Activated B cell treated with CpG ODN at 0.5 μM for 24 hours (primary cell): ENCODE results near the gene SLC29A3. TPM values are rescaled to one million over a fixed set of nuclear protein-coding genes. Genes with fewer than 3 reads are reported as not detected.

Experiments
- ATAC-seq: fragments of 200-7000 bp; cut with Tn5 transposase; one replicate; pipeline ENCODE4 v1.10.0; 2021; ENCODE audit warnings: low read depth, mild to moderate bottlenecking, moderate library complexity
- CTCF ChIA-PET: fragments of 350-600 bp; sonication (Branson Sonifier 250); formaldehyde crosslinking; loops from one replicate; lab custom pipeline; 2021; ENCODE audit warnings: antibody characterized with exemption; lab: Charles Lee
- POLR2A ChIA-PET: fragments of 350-600 bp; sonication (Branson Sonifier 250); formaldehyde crosslinking; loops from one replicate; lab custom pipeline; 2021; ENCODE audit warnings: antibody characterized with exemption; lab: Charles Lee
- DNase-seq: peaks from one replicate; pipeline ENCODE4 v3.0.0; 2022
- H3K27ac Mint-ChIP-seq: one replicate; pipeline ENCODE4 v1.8.0; 2020; ENCODE audit warnings: mixed read lengths
- H3K27me3 Mint-ChIP-seq: one replicate; pipeline ENCODE4 v1.8.0; 2021; ENCODE audit warnings: mixed read lengths
- H3K36me3 Mint-ChIP-seq: one replicate; pipeline ENCODE4 v1.8.0; 2021; ENCODE audit warnings: low read depth, mixed read lengths
- H3K4me1 Mint-ChIP-seq: one replicate; pipeline ENCODE4 v1.8.0; 2021; ENCODE audit warnings: mixed read lengths
- H3K4me3 Mint-ChIP-seq: one replicate; pipeline ENCODE4 v1.8.0; 2020; ENCODE audit warnings: mild to moderate bottlenecking, mixed read lengths
- H3K9me3 Mint-ChIP-seq: one replicate; pipeline ENCODE4 v1.8.0; 2020; ENCODE audit warnings: mixed read lengths
- CTCF ChIP-seq: fragments of 200-600 bp; IDR thresholded peaks from one replicate; pipeline ENCODE4 v1.8.0; 2022; ENCODE audit warnings: antibody characterized with exemption, mild to moderate bottlenecking
- intact Hi-C: fragments of 100-400 bp; cut with micrococcal nuclease; formaldehyde crosslinking; loops from one replicate; pipeline ENCODE4 v1.15.1; 2024
- total RNA-seq: library from RNA; stranded (reverse); gene quantifications from 2 replicates; pipeline ENCODE4 v1.2.3, GENCODE V29; 2022

The SLC29A3 gene
- total RNA-seq, 1 donor from 2014 or later = 4.3 TPM

GRCh38 chr10:71297343-71297742 lies 21.7 kb upstream of the SLC29A3 start:
- Mint-ChIP-seq H3K9me3 (no peaks in the 10 kb centered on the region), H3K4me3 (no peak overlapping the region), H3K27me3 (peaks cover 12% of the 10 kb centered on the region), H3K4me1 (peaks cover 4% of the 10 kb centered on the region), H3K27ac (no peak overlapping the region), H3K36me3 (no peaks in the 10 kb centered on the region)
- POLR2A ChIA-PET = no interaction called here
- ATAC-seq (no peak), DNase-seq (no peak)
- no peak for TF ChIP-seq CTCF
- CTCF ChIA-PET = no interaction called here
- intact Hi-C loops = no loop called here

- intact Hi-C loops = no loop called here
- TF ChIP-seq CTCF = no peak
- ATAC-seq (no peak), DNase-seq (no peak)
- Mint-ChIP-seq H3K9me3 (no peaks in the 10 kb centered on the region), H3K4me3 (no peak overlapping the region), H3K4me1 (peaks cover 4% of the 10 kb centered on the region), H3K27me3 (peaks cover 12% of the 10 kb centered on the region), H3K36me3 (no peaks in the 10 kb centered on the region), H3K27ac (no peak overlapping the region)
- CTCF ChIA-PET = no interaction called here
- POLR2A ChIA-PET = no interaction called here
These were observed 19.8 kb upstream of the SLC29A3 start for GRCh38 chr10:71299071-71299785.

GRCh38 chr10:71300555-71301370 lies 18.3 kb upstream of the SLC29A3 start:
- TF ChIP-seq CTCF = no peak
- ChIA-PET CTCF (no interaction called here), POLR2A (no interaction called here)
- Mint-ChIP-seq H3K9me3 (no peaks in the 10 kb centered on the region), H3K4me3 (no peak overlapping the region), H3K27me3 (peaks cover 8% of the 10 kb centered on the region), H3K27ac (no peak overlapping the region), H3K4me1 (peaks cover 4% of the 10 kb centered on the region), H3K36me3 (no peaks in the 10 kb centered on the region)
- no peak for DNase-seq
- intact Hi-C loops = no loop called here
- no peak for ATAC-seq

GRCh38 chr10:71301371-71301916 lies 17.6 kb upstream of the SLC29A3 start:
- Mint-ChIP-seq H3K9me3 (no peaks in the 10 kb centered on the region), H3K4me3 (no peak overlapping the region), H3K4me1 (peaks cover 4% of the 10 kb centered on the region), H3K36me3 (no peaks in the 10 kb centered on the region), H3K27ac (no peak overlapping the region), H3K27me3 (peaks cover 4% of the 10 kb centered on the region)
- intact Hi-C loops = no loop called here
- ChIA-PET CTCF (interaction anchor here (1.0 to 2.3 kb wide), 2 partner anchors 16 to 132 kb away, joined by 3 to 4 read pairs; no protein-coding TSS in a partner anchor), POLR2A (interaction anchor here (0.6 kb wide), 1 partner anchor 292 kb away, joined by 4 read pairs; no protein-coding TSS in a partner anchor)
- DNase-seq (no peak), ATAC-seq (no peak)
- TF ChIP-seq CTCF = no peak

DNA sequence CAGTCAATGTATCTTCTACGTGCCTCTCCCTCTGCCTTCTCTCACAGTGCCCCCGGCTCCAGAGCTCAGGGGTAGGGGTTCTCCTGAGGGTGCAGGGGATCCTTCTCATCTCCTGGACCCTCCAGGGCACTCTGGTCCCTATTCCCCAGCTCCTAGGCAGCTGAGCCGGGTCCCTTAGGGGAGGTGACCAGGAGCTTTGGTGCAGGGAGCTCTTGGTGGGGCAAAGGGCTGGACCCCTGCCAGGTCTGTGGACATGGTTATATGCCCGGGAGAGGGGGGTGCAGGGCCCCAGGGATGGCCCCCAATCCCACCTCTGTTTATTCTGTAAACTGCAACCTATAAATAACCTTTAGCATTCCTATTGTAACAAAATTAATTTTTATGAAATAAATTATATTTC lies 16.6 kb upstream of the SLC29A3 start:
- Mint-ChIP-seq H3K9me3 (no peaks in the 10 kb centered on the region), H3K36me3 (no peaks in the 10 kb centered on the region), H3K4me3 (no peak overlapping the region), H3K27ac (no peak overlapping the region), H3K4me1 (peaks cover 4% of the 10 kb centered on the region), H3K27me3 (peaks cover 3% of the 10 kb centered on the region)
- ChIA-PET CTCF (interaction anchor here (1.0 to 2.3 kb wide), 2 partner anchors 15 to 131 kb away, joined by 3 to 4 read pairs; no protein-coding TSS in a partner anchor), POLR2A (no interaction called here)
- DNase-seq = no peak
- intact Hi-C loops = no loop called here
- ATAC-seq = no peak
- no peak for TF ChIP-seq CTCF
